H1 (cell line): Measurements from ENCODE around the gene CLDN24. TPM values are rescaled to one million over a fixed set of nuclear protein-coding genes. Genes with fewer than 3 reads are reported as not detected.

Experiments
- CTCF ChIA-PET: fragments of 300-600 bp; sonication (Branson Sonifier 250); formaldehyde crosslinking; loops from one replicate; lab custom pipeline; 2021; ENCODE audit not compliant: partially characterized antibody; lab: Charles Lee
- POLR2A ChIA-PET: fragments of 300-600 bp; sonication (Branson Sonifier 250); formaldehyde crosslinking; loops from one replicate; lab custom pipeline; 2021; ENCODE audit warnings: inconsistent platforms; ENCODE audit not compliant: partially characterized antibody; lab: Charles Lee
- DNase-seq, 2 experiments: peaks; one replicate each; pipeline versions ENCODE4 v3.0.0 to v3.0.0-alpha.2; 2010 to 2022; ENCODE audit warnings: low spot score in 2 of 2, low read depth in 1 of 2, mixed read lengths in 1 of 2
- FAIRE-seq: peaks from 2 replicates; lab custom pipeline; 2011; peaks lifted over from hg19 to GRCh38; lab: Jason Lieb, UNC
- H2AFZ ChIP-seq: 2 replicates; pipeline ENCODE4 v1.8.1; 2012; ENCODE audit warnings: low read length, inconsistent platforms
- H2AK5ac ChIP-seq: 2 replicates; pipeline ENCODE4 v1.6.1; 2013; ENCODE audit warnings: low read depth, low read length
- H2BK120ac ChIP-seq: replicated peaks from 2 replicates; pipeline ENCODE3; 2013; ENCODE audit warnings: low read depth, low read length, inconsistent platforms
- H2BK12ac ChIP-seq: 2 replicates; pipeline ENCODE4 v1.6.1; 2013; ENCODE audit warnings: low read depth, low read length
- H2BK15ac ChIP-seq: 2 replicates; pipeline ENCODE4 v1.6.1; 2013; ENCODE audit warnings: low read length
- H2BK20ac ChIP-seq: 2 replicates; pipeline ENCODE4 v1.6.1; 2013; ENCODE audit warnings: low read length
- H2BK5ac ChIP-seq: 2 replicates; pipeline ENCODE4 v1.6.1; 2013; ENCODE audit warnings: low read depth, low read length
- H3K14ac ChIP-seq: 2 replicates; pipeline ENCODE4 v1.6.1; 2013; ENCODE audit warnings: inconsistent platforms; ENCODE audit not compliant: insufficient read length
- H3K18ac ChIP-seq: 2 replicates; pipeline ENCODE4 v1.6.1; 2013; ENCODE audit warnings: low read length; ENCODE audit errors: extremely low read depth
- H3K23ac ChIP-seq: 2 replicates; pipeline ENCODE4 v1.6.1; 2013; ENCODE audit warnings: inconsistent platforms; ENCODE audit not compliant: insufficient read length
- H3K23me2 ChIP-seq: 2 replicates; pipeline ENCODE4 v1.6.1; 2013; ENCODE audit warnings: low read depth, low read length
- H3K27ac ChIP-seq: 2 replicates; pipeline ENCODE4 v1.6.1; 2011; ENCODE audit warnings: low read depth, low read length, inconsistent platforms
- H3K27me3 ChIP-seq, 4 experiments: replicated peaks in 1 of 4; 1 replicate in 1 of 4; 2 replicates in 3 of 4; pipeline versions ENCODE4 v1.6.1 to v1.8.1; 2011 to 2013; ENCODE audit warnings: low read length in 3 of 4, mild to moderate bottlenecking in 3 of 4, inconsistent platforms in 2 of 4, mixed read lengths in 2 of 4, moderate library complexity in 1 of 4; ENCODE audit not compliant: control insufficient read depth in 3 of 4, insufficient read depth in 3 of 4; ENCODE audit errors: extremely low read depth in 1 of 4
- H3K36me3 ChIP-seq, 4 experiments: 2 replicates each; pipeline versions ENCODE4 v1.6.1 to v1.8.1; 2011 to 2013; ENCODE audit warnings: mild to moderate bottlenecking in 4 of 4, low read length in 3 of 4, moderate library complexity in 2 of 4, control low read depth in 1 of 4, inconsistent platforms in 1 of 4; ENCODE audit not compliant: insufficient read depth in 4 of 4, control insufficient read depth in 2 of 4
- H3K4ac ChIP-seq: replicated peaks from 2 replicates; pipeline ENCODE3; 2013; ENCODE audit warnings: low read length, low read depth, mixed read lengths, inconsistent platforms; ENCODE audit not compliant: insufficient read length
- H3K4me1 ChIP-seq, 4 experiments: replicated peaks in 1 of 4; 1 replicate in 1 of 4; 2 replicates in 3 of 4; pipeline versions ENCODE4 v1.6.1 to v1.8.1; 2011 to 2013; ENCODE audit warnings: low read length in 3 of 4, inconsistent platforms in 2 of 4, mixed read lengths in 1 of 4; ENCODE audit not compliant: insufficient read depth in 4 of 4, control insufficient read depth in 3 of 4
- H3K4me2 ChIP-seq, 2 experiments: 2 replicates each; pipeline versions ENCODE4 v1.6.1 to v1.8.1; 2011 to 2013; ENCODE audit warnings: low read depth in 2 of 2, low read length in 2 of 2, control low read depth in 1 of 2, inconsistent platforms in 1 of 2, mild to moderate bottlenecking in 1 of 2; ENCODE audit not compliant: insufficient read depth in 1 of 2
- H3K4me3 ChIP-seq, 4 experiments: fragments of 200-600, 300-600 bp in 1 of 4; sonication (generic), shearing (Covaris generic), sonication (Bioruptor Twin) in 1 of 4; 2 replicates each; pipeline versions ENCODE4 v1.5.1 to v1.8.1; 2011 to 2016; ENCODE audit warnings: low read length in 4 of 4, low read depth in 3 of 4, control low read depth in 2 of 4, inconsistent platforms in 2 of 4, mild to moderate bottlenecking in 2 of 4, mixed read lengths in 1 of 4, moderate library complexity in 1 of 4; ENCODE audit not compliant: insufficient read depth in 2 of 4; ENCODE audit errors: extremely low read depth in 1 of 4
- H3K56ac ChIP-seq: replicated peaks from 2 replicates; pipeline ENCODE3; 2013; ENCODE audit warnings: low read depth, mild to moderate bottlenecking, mixed read lengths, low read length, inconsistent platforms; ENCODE audit not compliant: insufficient read length
- H3K79me1 ChIP-seq: 2 replicates; pipeline ENCODE4 v1.6.1; 2013; ENCODE audit warnings: low read depth, low read length, control low read depth
- H3K79me2 ChIP-seq, 2 experiments: 2 replicates each; pipeline versions ENCODE4 v1.6.1 to v1.8.1; 2012 to 2013; ENCODE audit warnings: low read length in 2 of 2, mild to moderate bottlenecking in 2 of 2, inconsistent platforms in 1 of 2; ENCODE audit not compliant: insufficient read depth in 2 of 2, control insufficient read depth in 1 of 2
- H3K9ac ChIP-seq, 4 experiments: replicated peaks in 1 of 4; 1 replicate in 1 of 4; 2 replicates in 3 of 4; pipeline versions ENCODE4 v1.6.1 to v1.8.1; 2011 to 2013; ENCODE audit warnings: low read depth in 3 of 4, low read length in 3 of 4, control low read depth in 2 of 4, mild to moderate bottlenecking in 2 of 4, moderate library complexity in 2 of 4, inconsistent platforms in 1 of 4; ENCODE audit errors: extremely low read depth in 1 of 4
- H3K9me3 ChIP-seq, 2 experiments: 2 replicates each; pipeline versions ENCODE4 v1.6.1 to v1.8.1; 2012 to 2013; ENCODE audit warnings: mild to moderate bottlenecking in 2 of 2, moderate library complexity in 2 of 2, control low read depth in 1 of 2, inconsistent platforms in 1 of 2, low read depth in 1 of 2, low read length in 1 of 2, mixed read lengths in 1 of 2; ENCODE audit not compliant: insufficient read depth in 2 of 2
- H4K20me1 ChIP-seq, 2 experiments: replicated peaks in 1 of 2; 2 replicates each; pipeline versions ENCODE3 to v1.8.1; 2011 to 2013; ENCODE audit warnings: inconsistent platforms in 2 of 2, low read length in 2 of 2, mild to moderate bottlenecking in 1 of 2; ENCODE audit not compliant: insufficient read depth in 2 of 2, control insufficient read depth in 1 of 2
- H4K5ac ChIP-seq: 2 replicates; pipeline ENCODE4 v1.6.1; 2013; ENCODE audit warnings: low read length, low read depth, mixed read lengths, inconsistent platforms; ENCODE audit not compliant: insufficient read length
- H4K8ac ChIP-seq: 2 replicates; pipeline ENCODE4 v1.8.0; 2013; ENCODE audit warnings: mild to moderate bottlenecking, moderate library complexity, low read length, inconsistent platforms; ENCODE audit not compliant: insufficient read depth; ENCODE audit errors: extremely low read depth
- H4K91ac ChIP-seq: replicated peaks from 2 replicates; pipeline ENCODE3; 2013; ENCODE audit warnings: low read length, mixed read lengths, inconsistent platforms; ENCODE audit not compliant: insufficient read length
- CTBP2 ChIP-seq: IDR thresholded peaks from 2 replicates; pipeline ENCODE4 v1.7.0; 2011; ENCODE audit warnings: borderline replicate concordance, mild to moderate bottlenecking, moderate library complexity, mixed read lengths, low read length; ENCODE audit not compliant: insufficient read depth, insufficient read length
- FOSL1 ChIP-seq: IDR thresholded peaks from 2 replicates; pipeline ENCODE4 v1.6.1; 2011; ENCODE audit warnings: mild to moderate bottlenecking, low read depth, low read length, moderate library complexity; ENCODE audit not compliant: insufficient read depth
- GABPA ChIP-seq: IDR thresholded peaks from 2 replicates; pipeline ENCODE4 v1.6.1; 2011; ENCODE audit warnings: mild to moderate bottlenecking, low read length, moderate library complexity, borderline replicate concordance; ENCODE audit not compliant: insufficient read depth
- GTF2F1 ChIP-seq: IDR thresholded peaks from 2 replicates; pipeline ENCODE4 v1.6.1; 2012; ENCODE audit warnings: low read depth, low read length, improper control_type of control experiment, borderline replicate concordance
- HDAC6 ChIP-seq: IDR thresholded peaks from one replicate; pipeline ENCODE4 v1.7.1; 2012; ENCODE audit warnings: low read depth, mild to moderate bottlenecking, inconsistent platforms, low read length, moderate library complexity
- MAFK ChIP-seq: IDR thresholded peaks from 2 replicates; pipeline ENCODE4 v1.6.1; 2012; ENCODE audit warnings: low read depth, mild to moderate bottlenecking, improper control_type of control experiment, low read length
- POU5F1 ChIP-seq: IDR thresholded peaks from 2 replicates; pipeline ENCODE4 v1.6.1; 2011; ENCODE audit warnings: low read depth, mild to moderate bottlenecking, low read length, moderate library complexity
- RAD21 ChIP-seq, 2 experiments: IDR thresholded peaks in 1 of 2; conservative IDR thresholded peaks in 1 of 2; 2 replicates each; pipeline ENCODE4 v1.6.1; 2011; ENCODE audit warnings: low read depth in 2 of 2, low read length in 2 of 2, improper control_type of control experiment in 1 of 2, inconsistent platforms in 1 of 2, mild to moderate bottlenecking in 1 of 2, moderate library complexity in 1 of 2
- RNF2 ChIP-seq: fragments of 200-900, 300-1000 bp; sonication (generic); IDR thresholded peaks from 2 replicates; pipeline ENCODE4 v1.7.1; 2016; ENCODE audit warnings: borderline replicate concordance, low read depth, mild to moderate bottlenecking, antibody characterized with exemption, low read length; ENCODE audit not compliant: poor library complexity, severe bottlenecking; ENCODE audit errors: missing control alignments
- RXRA ChIP-seq: IDR thresholded peaks from 2 replicates; pipeline ENCODE4 v1.6.1; 2011; ENCODE audit warnings: low read depth, mild to moderate bottlenecking, low read length, moderate library complexity; ENCODE audit not compliant: insufficient read depth
- SP1 ChIP-seq: IDR thresholded peaks from 2 replicates; pipeline ENCODE4 v1.6.1; 2011; ENCODE audit warnings: low read depth, low read length
- WGBS, 2 experiments: shearing (Covaris generic) in 1 of 2; methylation state at CpG; one replicate each; pipeline versions ENCODE4 v1.1.6 to v1.1.7; 2013 to 2015; ENCODE audit warnings: low lambda C conversion rate in 2 of 2, mixed read lengths in 2 of 2, inconsistent platforms in 1 of 2, low coverage in 1 of 2, missing lambda C conversion rate in 1 of 2; ENCODE audit not compliant: insufficient replicate concordance in 2 of 2, insufficient coverage in 1 of 2, insufficient read length in 1 of 2; ENCODE audit errors: extremely low coverage in 1 of 2, missing lambda C conversion rate in 1 of 2; 5-methylcytosine and 5-hydroxymethylcytosine counted together
- polyA plus RNA-seq, 7 experiments: library from polyadenylated mRNA; depleted of rRNA in 3 of 7; stranded (reverse) in 5 of 7; unstranded in 2 of 7; fragments of >200 nt in 5 of 7; fragments of 200-250 nt in 2 of 7; gene quantifications; 1 replicate in 5 of 7; 2 replicates in 1 of 7; 4 replicates in 1 of 7; pipeline versions ENCODE4 v1.2.1 to v1.2.3, GENCODE V29; 2011 to 2013; ENCODE audit warnings: missing spikeins in 2 of 7, mixed read lengths in 2 of 7
- total RNA-seq: library from RNA; stranded (reverse); fragmentation: NEBNext Ultra II Directional; extraction: Animal tissue kit (Norgen Biotek cat#: 25700); gene quantifications from 2 replicates; pipeline ENCODE4 v1.2.1, GENCODE V29; 2021
- TF ChIP-seq, protein P1 (sequence below): IDR thresholded peaks from 2 replicates; pipeline ENCODE4 v1.6.1; 2011; ENCODE audit warnings: low read length, improper control_type of control experiment

Gene CLDN24
- total and polyA plus RNA-seq, 2 of the 8 experiments (the other 6 are each of a cell fraction or from before 2014, with no cell fraction given), result not detected

DNA sequence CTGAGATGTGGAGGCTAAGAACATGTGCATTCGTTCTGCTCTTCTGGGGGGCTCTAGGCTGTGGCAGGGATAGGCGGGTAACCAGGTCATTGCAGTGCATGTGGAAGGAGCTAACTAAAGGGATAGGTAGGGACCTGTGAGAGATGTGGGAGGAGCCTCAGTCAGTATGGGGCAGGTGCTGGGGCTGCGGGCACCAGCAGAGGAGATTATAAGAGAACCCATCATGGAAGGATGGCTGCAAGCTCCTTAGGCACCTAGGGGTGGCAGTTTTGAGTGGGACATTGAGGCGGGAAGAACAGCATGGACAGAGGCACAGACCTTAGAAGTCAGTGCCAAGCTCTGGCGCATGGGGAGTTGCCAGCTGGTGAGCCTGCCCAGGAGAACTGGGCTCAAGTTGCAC, 9.4 kb downstream of the CLDN24 start:
- Histone ChIP-seq H2BK12ac (no peak overlapping the region), H3K79me1 (no peaks in the 10 kb centered on the region), H4K20me1 (peaks cover 0 to 5% of the 10 kb centered on the region in 2 experiments), H3K27ac (no peak overlapping the region), H2AK5ac (no peak overlapping the region), H3K18ac (no peak overlapping the region), H3K9ac (no peak overlapping the region), H3K27me3 (no peaks in the 10 kb centered on the region), H4K91ac (no peak overlapping the region), H3K23me2 (no peaks in the 10 kb centered on the region), H3K4ac (no peak overlapping the region), H2BK15ac (no peak overlapping the region), H3K56ac (no peak overlapping the region), H2AFZ (no peak overlapping the region), H4K5ac (no peak overlapping the region), H3K4me1 (no peaks in the 10 kb centered on the region), H3K9me3 (no peaks in the 10 kb centered on the region), H2BK120ac (no peak overlapping the region), H3K14ac (no peak overlapping the region), H3K79me2 (no peaks in the 10 kb centered on the region), H3K36me3 (peaks cover 6 to 53% (median 31%) of the 10 kb centered on the region in 4 experiments), H4K8ac (no peak overlapping the region; the same call in 1 of the 2 replicates), H2BK20ac (no peak overlapping the region), H3K4me2 (no peak overlapping the region), H3K23ac (no peak overlapping the region), H2BK5ac (no peak overlapping the region), H3K4me3 (no peak overlapping the region)
- 69% methylated on average over 5 of the region's 5 CpGs; no CpG with 5 or more reads in 1 of the 2 experiments for WGBS, 2 experiments
- no peak for DNase-seq
- CTCF ChIA-PET, result interaction anchor here (0.9 to 1.1 kb wide), 2 partner anchors 10 to 33 kb away, joined by 3 read pairs; no protein-coding TSS in a partner anchor
- no peak for FAIRE-seq
- POLR2A ChIA-PET, result interaction anchor here (0.9 kb wide), 2 partner anchors 8 to 252 kb away, joined by 3 read pairs; no protein-coding TSS in a partner anchor
- TF ChIP-seq MAFK (no peak), FOSL1 (no peak), RAD21 (IDR thresholded peaks at IDR 0.05 in 1 of 2, conservative IDR thresholded peaks at IDR 0.05 in 1 of 2; ENCODE audit: low read depth in 2 of 2, low read length in 2 of 2) (no peak), RNF2 (no peak), POU5F1 (no peak), HDAC6 (no peak), RXRA (no peak), GTF2F1 (no peak), GABPA (no peak), SP1 (no peak), CTBP2 (no peak)
- TF ChIP-seq, protein P1, sequence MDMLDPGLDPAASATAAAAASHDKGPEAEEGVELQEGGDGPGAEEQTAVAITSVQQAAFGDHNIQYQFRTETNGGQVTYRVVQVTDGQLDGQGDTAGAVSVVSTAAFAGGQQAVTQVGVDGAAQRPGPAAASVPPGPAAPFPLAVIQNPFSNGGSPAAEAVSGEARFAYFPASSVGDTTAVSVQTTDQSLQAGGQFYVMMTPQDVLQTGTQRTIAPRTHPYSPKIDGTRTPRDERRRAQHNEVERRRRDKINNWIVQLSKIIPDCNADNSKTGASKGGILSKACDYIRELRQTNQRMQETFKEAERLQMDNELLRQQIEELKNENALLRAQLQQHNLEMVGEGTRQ, result no peak
